ENCODE measurements around the gene WDR62.

WDR62 gene

GRCh38 chr19:36099166-36099785, 44.6 kb downstream of the WDR62 start:
- no peak for DNase-seq
- intact Hi-C loops (cut with DNase I) = no loop called here

DNA sequence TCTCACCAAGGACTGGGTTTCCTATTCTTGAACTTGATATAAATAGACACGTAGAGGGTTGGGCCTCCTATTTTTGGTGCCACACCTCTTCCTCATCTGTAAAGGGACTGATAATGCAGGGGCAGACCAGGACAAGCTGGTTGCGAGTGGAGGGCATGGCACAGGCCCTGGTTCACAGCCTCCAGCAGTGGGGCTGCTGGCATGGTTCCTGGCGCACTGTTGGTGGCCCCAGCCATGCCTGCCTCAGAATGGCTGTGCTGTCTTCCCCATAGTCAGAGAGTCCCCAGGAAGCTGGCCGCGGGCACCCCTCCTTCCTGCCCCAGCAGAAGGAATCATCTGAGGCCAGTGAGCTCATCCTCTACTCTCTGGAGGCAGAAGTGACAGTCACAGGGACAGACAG, 45.8 kb downstream of the WDR62 start:
- intact Hi-C loops (cut with DNase I) = no loop called here
- DNase-seq = peak in 14 of 42 donors; percentile 20 to 63 (median 32)

DNA sequence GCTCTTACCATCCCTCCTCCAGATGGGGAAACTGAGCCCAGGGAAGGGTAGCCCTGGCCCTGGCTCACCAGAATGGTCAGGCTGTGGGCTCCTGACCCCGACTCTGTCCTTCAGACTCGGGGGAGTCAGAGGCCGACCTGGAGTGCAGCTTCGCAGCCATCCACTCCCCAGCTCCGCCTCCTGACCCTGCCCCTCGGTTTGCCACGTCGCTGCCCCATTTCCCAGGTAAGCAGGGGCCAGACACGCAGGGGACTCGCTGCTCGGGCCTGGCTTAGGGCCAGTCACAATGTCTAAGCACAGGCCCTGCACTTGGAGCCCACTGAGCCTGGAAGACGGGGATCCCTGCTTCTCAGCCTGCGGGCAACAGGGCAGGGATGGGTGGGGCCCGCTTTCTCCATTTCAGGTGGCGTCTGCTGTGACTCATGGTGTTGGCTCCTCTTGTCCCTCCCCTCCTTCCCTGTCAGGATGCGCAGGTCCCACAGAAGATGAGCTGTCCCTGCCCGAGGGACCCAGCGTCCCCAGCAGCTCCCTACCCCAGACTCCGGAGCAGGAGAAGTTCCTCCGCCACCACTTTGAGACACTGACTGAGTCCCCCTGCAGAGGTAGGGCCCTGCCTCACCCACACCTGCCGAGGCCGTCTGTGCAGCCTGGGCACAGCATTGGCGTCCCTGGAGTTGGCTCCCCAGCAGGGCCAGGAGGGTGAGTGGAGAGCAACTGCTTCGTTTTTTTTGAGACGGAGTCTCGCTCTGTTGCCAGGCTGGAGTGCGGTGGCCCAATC, 47.0 kb downstream of the WDR62 start:
- no peak for DNase-seq
- intact Hi-C loops (cut with DNase I) = no loop called here

GRCh38 chr19:36103040-36103626, 48.4 kb downstream of the WDR62 start:
- no peak for DNase-seq
- intact Hi-C loops (cut with DNase I) = no loop called here

DNA sequence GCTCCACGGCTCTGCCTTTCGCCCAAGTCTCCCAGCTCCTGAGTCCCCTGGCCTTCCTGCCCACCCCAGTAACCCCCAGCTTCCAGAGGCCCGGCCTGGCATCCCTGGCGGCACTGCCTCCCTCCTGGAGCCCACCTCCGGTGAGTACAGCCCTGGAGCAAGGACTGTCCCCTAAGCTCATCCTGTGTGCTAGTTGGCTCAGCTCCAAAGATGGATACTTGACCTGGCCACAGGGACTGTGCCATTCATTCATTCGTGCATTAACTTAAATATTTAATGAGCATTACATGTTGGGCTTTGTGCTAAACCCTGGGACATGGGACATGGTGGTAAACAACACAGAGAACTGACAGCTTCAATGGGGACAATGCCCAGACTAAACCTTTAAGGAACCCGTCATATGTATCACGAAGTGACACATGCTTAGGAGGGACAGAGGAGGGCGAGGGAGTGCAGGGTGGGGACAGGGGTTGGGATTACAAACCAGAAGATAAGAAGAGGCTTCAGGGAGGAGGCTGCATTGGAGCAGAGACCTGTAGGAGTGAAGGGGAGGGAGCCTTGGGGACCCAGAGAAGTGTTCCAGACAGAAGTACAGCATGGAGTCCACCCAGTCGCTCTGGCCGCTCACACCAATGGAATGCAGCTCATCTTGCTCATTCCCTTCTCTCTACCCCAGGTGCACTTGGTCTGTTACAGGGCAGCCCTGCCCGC, 49.3 kb downstream of the WDR62 start:
- no peak for DNase-seq
- intact Hi-C loops (cut with DNase I) = no loop called here

GRCh38 chr19:36106441-36106840, 51.7 kb downstream of the WDR62 start:
- intact Hi-C loops (cut with DNase I) = no loop called here
- DNase-seq = no peak

DNA sequence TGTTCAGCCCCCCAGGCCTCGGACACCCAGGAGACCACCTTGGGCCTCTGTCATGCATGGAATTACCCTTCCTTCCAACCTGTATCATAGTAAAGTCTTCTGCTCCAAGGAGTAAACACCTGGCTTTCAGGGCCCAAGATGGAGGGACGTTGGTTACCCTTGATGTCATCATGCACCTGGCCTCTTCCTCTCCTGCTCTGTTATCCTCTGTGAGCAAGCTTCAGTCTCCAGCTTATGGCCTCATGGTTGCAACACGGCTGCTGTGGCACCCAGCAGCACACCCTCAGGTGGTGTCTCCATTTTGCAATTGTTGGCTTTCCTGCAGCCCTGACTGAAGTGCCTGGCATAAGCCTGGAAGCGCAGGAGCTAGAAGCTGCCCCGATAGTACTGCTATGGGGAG, 52.3 kb downstream of the WDR62 start:
- DNase-seq = no peak
- intact Hi-C loops (cut with DNase I) = no loop called here

GRCh38 chr19:36108684-36109083, 54.0 kb downstream of the WDR62 start:
- intact Hi-C loops (cut with DNase I) = no loop called here
- no peak for DNase-seq

- intact Hi-C loops (cut with DNase I) = no loop called here
These were observed 55.9 kb downstream of the WDR62 start, which contains the start of gene OVOL3 for GRCh38 chr19:36110487-36111199. Gene OVOL3, plus strand, starts transcription at chr19:36111143. Its CDS starts 60 bp downstream, at chr19:36111203.

DNA sequence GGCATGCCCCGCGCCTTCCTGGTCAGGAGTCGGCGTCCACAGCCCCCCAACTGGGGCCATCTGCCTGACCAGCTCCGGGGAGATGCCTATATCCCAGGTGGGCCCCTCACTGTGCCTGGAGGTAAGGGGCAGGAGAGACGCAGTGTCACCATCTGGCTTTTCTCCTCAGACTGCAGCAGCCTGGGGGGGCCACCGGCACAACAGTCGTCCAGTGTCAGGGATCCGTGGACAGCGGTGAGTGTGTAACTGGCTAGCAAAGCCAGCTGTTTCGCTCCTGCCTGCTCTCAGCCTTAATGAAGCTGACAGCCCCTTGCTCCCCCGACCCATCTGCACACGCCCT, 56.5 kb downstream of the WDR62 start:
- intact Hi-C loops (cut with DNase I) = no loop called here
- DNase-seq = no peak

More at GRCh38 chr19:36110487-36111199, 55.9 kb downstream of the WDR62 start, which contains the start of gene OVOL3:
- DNase-seq = no peak

- intact Hi-C loops (cut with DNase I) = no loop called here
- no peak for DNase-seq
These were observed 58.0 kb downstream of the WDR62 start for GRCh38 chr19:36112678-36113077.

- intact Hi-C loops (cut with DNase I) = no loop called here
- no peak for DNase-seq
These were observed 58.7 kb downstream of the WDR62 start for GRCh38 chr19:36113425-36113824.

DNA sequence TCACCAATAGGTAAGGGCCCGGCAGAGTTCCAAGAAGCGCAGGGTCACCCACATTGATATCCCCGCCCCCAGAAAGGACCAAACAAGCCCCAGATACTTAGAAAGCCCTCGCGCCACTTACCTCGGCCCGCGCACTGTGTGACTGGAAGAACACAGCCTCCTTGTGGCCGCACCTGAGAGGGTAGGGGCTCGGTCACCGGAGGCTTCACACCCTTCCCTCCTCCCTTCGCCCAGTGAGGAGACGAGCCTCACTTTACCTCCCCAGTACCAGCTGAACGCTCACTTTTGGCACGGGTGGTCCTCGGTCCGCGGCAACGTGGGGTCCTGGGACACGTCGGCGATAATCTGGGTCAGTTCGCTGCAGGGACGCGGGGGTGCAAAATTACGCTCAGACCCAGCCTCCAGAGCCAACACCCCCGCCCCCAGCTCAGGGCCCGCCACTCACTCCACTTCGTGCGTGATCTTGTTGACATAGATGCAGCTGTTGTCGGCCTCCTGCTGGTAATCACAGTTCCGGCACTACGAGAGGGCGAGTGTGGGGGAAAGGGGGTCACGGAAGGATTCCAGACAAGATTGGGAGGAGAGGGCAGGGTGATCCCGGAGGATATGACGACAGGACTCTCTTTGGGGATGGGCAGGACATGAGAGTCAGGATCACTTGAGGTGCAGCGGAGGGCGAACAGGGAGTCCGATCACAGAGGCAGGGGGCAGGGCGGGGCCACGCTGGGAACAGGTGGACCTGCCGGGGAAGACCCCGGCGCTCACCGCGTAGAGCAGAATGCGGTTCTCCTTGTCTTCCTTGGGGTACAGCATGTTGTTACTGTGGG, 59.4 kb downstream of the WDR62 start:
- DNase-seq = peak in 31 of 42 donors; percentile 6 to 65 (median 38)
- intact Hi-C loops (cut with DNase I) = loop anchor here (2.0 kb wide), 1 partner anchor 59 kb away; the partner anchor contains the start of genes THAP8 and WDR62

DNA sequence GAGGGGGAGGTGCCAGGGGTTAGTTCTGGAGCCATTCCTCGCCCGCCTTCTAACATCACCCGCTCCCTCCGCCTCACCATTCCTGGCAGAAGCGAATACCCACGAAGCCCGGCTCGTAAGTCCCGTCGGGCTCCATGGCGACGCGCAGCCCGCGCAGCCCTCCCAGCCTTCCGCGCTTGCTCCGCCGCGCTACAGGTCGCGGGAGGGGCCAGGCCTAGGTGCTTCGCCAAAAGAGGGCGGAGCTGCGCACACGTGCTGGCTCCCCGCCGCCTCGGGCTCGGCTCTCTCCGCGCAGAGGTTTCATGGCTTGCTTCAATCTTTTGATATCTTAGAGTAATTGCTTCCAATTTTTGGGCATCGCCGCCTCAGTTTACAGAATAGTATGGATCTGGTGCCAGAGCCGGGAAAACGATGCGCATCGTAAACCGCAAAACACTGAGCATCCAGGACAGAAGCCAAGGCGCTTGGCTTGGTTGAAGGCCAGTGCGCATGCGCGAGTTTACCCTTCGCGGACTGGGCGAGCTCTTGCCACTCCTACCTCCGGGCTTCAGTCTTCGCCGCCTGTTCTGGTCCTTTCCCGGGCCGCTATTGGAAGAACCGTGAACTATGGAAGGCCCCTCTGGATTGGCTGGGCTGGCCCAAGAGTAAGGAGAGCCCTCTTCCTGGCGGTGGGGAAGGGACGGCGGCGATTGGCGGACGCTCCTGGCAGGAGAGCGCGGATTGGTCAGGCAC, 60.2 kb downstream of the WDR62 start, which contains the start of gene POLR2I:
POLR2I (minus strand) TSS at position 155 of the 732 bp plus-strand sequence; CDS start at position 136, 19 bp downstream.
- intact Hi-C loops (cut with DNase I) = loop anchor here (1.0 to 2.0 kb wide), 2 partner anchors 25 to 60 kb away; partner anchors contain the start of genes CAPNS1, THAP8 and WDR62

GRCh38 chr19:36115453-36116343, 61.0 kb downstream of the WDR62 start, which contains the start of gene TBCB:
Gene TBCB, plus strand, starts transcription at chr19:36115468. Its CDS starts 93 bp downstream, at chr19:36115561.
- intact Hi-C loops (cut with DNase I) = loop anchor here (1.0 to 2.0 kb wide), 2 partner anchors 25 to 61 kb away; partner anchors contain the start of genes CAPNS1, THAP8 and WDR62
- DNase-seq = peak in 3 of 42 donors; percentile 18 to 57 (median 22)

More for the DNA sequence above, 60.2 kb downstream of the WDR62 start, which contains the start of gene POLR2I:
- DNase-seq = peak; percentile 98 to 100 (median 100)

DNA sequence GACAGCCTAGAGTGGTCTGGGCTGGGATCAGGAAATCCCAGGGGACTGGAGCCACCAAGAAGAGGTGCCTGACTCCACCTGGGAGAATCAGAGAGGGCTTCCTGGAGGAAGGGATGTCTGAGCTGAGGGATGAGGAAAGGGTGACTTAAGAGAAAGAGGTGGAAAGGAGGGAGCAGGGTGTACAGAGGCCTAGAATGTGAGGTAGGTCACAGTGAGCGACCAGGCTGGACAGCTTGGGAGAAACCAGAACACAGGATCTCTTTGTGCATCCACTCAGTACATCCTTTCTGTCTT, 61.6 kb downstream of the WDR62 start:
- intact Hi-C loops (cut with DNase I) = no loop called here
- DNase-seq = no peak

Measured in head of caudate nucleus (tissue), 42 donors.